Activated CD8-positive, alpha-beta memory T cell treated with anti-CD3 and anti-CD28 coated beads, Interleukin-2, amount 50 U/mL, for 1 hour (primary cell): ENCODE measurements around the gene MEOX2.

Experiments
- DNase-seq: peaks from one replicate; pipeline ENCODE4 v3.0.0-alpha.2; 2020; ENCODE audit errors: extremely low read depth

Gene MEOX2

GRCh38 chr7:15681186-15681585, 5.3 kb downstream of the MEOX2 start:
- no peak for DNase-seq

DNA sequence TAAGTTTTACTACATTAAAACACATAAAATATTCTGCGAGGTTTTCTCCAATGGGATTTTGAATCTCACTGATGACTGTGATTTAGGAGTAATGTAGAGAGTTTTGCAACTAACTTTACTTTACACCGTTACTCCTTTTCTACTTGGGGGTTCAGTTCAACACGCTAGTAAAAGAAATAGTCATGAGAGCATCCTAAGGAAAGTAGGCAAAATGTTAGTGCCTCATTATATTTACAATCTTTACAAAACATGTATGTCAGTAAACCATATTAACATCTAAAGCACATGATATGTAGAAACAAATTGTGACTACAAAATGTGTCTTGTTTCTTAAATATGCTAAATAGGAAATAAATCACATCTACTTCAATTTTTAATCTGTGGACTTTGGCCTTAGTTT, 6.0 kb downstream of the MEOX2 start:
- no peak for DNase-seq

DNA sequence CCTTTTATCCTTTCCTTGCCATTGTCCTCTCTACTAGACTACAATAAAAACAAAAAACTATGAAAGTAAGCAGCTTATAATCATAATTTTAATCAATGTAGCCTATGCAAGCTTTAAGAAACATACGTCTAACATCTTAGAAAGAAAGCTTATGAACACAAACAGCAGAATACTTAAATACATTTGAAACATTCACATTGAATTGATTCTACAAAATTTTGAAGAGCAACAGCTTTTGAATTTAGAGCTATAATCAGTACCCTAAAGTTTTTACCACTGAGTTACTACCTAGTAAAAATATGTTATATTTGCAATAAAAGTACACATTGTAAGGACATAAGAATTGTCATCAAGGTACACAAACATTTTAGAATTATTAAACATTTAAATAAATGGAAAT, 7.2 kb downstream of the MEOX2 start:
- DNase-seq: no peak

DNA sequence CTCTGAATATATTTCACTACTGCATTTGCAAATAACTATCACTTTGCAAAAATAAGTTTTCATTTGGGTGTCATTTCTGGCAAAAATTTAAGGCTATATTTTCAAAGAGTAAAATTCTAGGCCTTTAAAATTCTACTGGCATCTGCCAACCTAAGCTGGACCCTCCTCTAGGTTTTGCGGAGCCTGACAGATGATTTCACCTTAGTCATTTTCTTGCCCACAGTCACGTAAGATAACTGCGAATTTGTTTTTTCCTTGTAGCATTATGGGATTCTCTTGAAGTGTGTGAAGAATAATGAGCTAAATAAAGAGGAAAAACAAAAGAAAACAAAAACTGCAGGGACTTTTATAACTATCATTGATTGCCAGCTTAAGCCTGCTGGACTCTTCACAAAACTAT, 7.8 kb downstream of the MEOX2 start:
- DNase-seq: no peak

DNA sequence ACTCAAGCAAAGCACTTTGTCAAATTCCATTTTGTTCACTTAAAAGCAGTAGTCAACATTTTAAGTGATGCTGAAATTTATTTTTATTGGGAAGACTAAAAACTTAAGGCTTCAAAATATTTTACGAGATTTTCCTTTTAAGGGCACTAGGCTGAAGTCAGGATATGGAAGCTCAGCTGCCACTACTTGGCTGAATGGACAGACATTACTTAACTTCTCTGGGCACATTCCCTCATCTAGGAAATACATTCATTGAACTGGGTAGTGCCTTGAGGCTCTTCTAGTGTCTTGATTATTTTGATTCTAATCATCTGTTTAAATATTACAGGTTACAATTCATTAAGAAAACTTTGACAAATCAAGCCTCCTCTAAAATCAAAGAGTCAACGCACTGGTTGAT, 11.1 kb downstream of the MEOX2 start:
- DNase-seq: no peak

- no peak for DNase-seq
Measured at GRCh38 chr7:15674586-15674985, 11.9 kb downstream of the MEOX2 start.

DNA sequence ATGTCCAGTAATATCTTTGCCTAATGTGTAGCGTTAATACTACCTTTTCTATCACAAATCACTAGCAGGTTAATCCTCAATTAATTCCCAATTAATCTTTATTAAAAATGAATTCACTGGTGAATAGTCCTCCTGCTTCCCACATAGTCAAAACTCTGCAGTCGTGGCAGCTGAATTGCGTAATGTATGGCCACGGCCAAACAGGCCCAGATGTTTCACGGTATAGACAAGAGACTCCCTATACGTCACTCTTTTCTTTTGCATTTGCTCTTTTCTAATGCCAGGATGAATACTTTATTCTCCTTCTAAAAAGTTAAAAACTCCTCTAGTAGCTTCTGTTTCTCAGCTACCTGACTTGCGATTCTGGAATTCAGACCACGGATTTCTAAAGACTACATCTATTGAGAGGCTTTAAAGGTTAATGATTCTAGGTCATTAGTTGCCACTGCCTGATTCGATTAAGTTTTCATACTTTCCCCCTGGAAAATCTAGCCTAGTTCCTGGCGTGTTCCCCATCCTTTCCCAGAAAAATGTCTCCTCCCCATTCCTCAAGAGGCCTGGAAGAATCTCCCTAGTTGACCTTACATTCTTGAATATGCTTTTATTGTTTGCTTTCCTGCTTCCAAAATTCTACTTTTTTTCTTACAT, 16.9 kb downstream of the MEOX2 start:
- DNase-seq: no peak

DNA sequence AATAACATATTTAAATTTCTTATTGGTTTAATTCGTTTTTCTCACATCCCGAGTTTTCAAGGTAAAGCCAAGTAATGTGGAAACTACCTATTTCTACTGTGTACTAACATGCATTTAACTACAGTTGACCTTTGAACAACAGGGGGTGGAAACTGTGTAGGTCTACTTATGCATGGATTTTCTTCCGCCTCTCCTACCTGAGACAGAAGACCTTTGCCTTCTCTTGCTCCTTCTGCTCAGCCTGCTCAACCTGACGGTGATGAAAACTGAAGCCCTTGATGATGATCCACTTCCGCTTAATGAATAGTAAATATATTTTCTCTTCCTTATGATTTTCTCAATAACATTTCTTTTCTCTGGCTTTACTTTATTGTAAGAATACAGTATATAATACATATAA, 18.5 kb downstream of the MEOX2 start:
- DNase-seq: no peak

DNA sequence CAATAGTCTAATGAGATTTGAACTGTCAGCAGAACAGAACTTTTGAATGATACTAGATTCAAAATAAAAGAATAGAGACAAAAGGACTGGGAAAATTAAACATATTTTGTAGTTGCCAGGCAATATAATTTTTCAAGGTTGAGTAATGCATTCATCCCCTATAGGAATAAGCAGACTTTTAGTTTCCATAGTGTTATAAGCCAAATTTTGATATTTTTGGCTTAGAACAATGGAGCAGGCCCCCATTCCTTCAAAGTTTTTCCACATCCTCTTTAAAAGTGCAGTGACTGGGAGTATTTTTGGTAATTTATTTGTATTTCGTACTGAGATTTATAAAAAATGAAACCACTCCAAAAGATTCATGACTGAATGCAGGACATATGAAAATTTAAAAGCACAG, 24.0 kb downstream of the MEOX2 start:
- DNase-seq: no peak

GRCh38 chr7:15658247-15658646, 28.2 kb downstream of the MEOX2 start:
- DNase-seq: no peak

DNA sequence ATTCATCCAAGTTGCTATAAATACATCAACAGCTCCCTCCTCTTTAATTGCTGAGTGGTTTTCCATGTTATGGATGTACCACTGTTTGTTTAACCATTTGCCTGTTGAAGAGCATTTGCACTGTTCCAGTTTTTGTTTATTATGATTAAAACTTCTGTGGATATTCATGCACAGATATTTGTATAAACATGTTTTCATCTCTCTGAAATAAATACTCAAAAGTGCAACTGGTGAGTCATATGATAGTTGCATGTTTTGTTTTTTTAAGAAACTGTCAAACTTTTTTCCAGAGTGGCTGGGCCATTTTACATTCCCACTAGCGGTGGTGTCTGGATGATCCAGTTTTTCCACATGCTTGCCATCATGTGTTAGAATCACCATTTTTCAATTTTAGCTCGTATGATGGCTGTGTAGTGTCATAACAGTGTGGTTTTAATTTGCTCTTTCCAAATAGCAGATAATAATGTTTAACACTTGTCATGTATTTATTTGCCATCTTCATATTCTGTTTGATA, 33.6 kb downstream of the MEOX2 start:
- no peak for DNase-seq

DNA sequence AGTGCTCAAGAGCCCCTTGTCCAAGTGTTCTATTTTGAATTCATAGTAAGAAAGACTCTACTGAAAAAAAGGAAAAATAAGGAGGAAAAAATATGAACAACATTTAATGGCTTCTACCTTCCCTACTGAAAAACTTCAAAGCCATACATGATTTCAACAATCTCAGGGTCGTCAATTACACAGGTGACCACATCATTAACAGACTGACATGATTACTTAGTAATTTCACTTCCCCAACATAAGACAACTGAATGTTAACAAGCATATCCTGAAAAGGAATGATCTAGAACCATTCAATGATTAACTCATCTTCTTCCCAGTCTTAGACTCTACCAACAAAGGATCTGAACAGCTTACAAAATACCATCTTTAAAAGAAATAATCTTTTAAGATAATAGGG, 34.8 kb downstream of the MEOX2 start:
- DNase-seq: no peak

DNA sequence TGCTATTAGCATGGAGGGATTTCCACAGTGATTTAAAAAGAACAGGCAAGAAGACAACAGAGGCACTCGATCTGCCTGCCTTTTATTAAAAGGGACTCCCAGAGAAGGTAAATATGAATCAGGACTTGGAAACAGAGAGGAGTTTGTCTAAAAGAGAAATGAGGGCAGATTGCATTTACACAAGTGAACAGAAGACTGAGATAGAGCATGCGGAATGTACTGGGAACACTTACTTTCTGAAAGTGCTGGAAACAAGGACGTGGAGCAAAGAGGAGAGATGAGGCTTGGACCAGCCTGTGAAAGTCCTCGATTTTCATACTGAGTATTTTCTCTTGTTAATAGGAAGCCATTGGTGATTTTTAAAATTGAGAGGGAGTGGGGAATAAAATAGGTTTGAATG, 35.7 kb downstream of the MEOX2 start:
- DNase-seq: no peak

DNA sequence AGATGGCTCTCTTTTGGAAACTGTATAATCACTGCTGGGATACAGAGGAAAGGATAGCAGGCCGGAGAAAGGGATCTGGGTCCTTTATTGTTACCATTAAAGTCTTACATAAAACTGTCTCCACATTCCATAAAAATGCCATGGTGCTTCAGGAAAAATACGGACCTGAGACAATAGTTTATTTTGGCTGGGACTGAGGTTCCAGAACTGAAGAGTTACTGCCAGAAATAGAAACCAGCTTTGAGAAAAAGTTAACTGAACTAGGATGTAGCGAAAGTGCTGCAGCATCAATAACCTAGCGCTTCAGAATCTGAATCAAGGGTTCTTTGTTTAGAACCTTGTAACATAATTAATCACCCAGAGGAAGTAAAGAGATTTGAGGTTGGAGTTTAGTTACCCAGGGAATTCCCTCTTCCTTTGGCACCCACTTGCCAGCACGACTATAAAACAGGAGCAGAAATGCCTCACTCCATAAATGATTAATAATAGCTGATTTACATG, 38.0 kb downstream of the MEOX2 start:
- no peak for DNase-seq

DNA sequence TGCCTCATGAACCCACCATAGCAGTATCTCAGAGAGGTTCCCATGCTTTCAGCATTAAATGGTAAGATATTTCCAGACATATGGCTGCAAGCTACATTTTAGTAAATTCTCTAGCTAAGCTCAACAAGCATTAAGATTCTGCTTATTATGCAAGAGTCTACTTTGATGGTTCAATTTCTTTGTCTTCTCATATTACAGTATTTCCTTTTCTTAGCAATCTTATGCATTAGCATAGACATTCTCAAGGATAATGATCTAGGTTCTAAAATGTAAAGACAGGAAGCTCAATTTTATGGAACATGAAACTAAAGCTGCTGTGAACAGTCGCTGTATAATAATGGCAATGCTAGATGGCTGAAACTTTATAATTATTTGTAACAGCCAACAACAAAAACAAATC, 39.2 kb downstream of the MEOX2 start:
- DNase-seq: no peak

GRCh38 chr7:15643000-15643705, 43.3 kb downstream of the MEOX2 start:
- DNase-seq: no peak

GRCh38 chr7:15628876-15629275, 57.6 kb downstream of the MEOX2 start:
- DNase-seq: no peak

- no peak for DNase-seq
Measured at GRCh38 chr7:15626041-15626440, 60.4 kb downstream of the MEOX2 start.

GRCh38 chr7:15625466-15625865, 61.0 kb downstream of the MEOX2 start:
- no peak for DNase-seq

DNA sequence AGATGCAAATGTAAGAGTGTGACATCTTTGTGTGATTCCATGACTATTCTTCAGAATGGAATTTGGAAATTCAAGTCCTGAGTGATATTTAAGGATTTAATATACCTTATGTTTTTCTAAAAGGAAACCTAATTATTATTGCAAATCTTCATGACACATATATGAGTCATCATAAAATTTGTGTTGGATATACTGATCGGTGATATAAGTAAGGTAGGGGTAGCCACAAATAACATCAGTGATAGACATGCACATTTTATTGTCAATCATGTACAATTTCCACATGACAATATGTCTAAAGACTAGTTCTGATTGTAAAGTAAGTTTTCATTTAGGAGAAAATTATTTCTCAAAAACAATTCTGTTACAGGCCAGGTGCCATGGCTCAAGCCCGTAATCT, 65.0 kb downstream of the MEOX2 start:
- DNase-seq: no peak

DNA sequence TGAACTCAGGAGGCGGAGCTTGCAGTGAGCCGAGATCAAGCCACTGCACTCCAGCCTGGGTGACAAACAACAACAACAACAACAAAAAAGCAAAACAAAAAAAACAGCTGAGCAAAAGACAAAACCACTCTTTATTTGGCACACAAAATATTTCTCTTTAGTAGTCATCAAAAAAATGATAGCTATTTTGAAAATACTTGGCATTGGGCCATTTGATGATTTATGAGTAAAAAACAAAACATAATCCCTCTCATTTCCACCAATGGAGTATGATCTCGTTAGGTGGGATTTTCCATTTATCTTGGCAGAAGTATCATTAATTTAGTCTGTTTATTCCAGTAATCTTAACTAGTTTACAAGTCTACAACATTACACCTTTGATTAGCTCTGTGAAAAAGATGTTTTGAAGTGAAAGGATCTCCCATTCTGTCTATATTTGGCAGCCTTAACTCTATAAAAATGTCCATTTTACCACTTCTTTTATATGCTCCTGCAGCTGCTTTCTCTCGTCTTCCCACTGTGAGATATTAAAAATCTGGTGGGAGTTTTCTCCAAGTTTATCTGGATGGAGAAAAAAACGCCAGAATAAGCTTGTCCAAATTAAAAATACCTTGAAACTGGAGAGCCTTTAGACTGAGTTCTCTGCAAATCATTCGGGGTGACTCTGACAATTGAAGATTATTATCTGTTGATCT, 65.8 kb downstream of the MEOX2 start:
- DNase-seq: no peak

DNA sequence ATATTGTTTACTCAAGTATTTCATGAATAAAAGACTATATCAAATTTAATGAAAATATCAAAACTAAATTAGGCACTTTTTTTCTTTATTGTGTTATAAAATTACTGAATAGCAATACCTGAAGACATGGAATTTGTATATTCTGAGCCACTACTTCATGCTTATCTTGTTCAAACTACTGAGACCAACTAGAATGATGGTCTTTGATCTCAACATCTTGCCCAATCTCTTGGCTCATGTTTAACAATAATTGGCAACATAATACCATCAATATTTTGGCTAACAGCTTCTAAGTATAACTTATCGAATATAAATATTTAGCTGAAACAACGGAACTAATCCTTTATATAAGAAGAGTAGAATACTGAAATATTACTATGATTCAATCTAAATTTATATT, 68.2 kb downstream of the MEOX2 start:
- DNase-seq: no peak

DNA sequence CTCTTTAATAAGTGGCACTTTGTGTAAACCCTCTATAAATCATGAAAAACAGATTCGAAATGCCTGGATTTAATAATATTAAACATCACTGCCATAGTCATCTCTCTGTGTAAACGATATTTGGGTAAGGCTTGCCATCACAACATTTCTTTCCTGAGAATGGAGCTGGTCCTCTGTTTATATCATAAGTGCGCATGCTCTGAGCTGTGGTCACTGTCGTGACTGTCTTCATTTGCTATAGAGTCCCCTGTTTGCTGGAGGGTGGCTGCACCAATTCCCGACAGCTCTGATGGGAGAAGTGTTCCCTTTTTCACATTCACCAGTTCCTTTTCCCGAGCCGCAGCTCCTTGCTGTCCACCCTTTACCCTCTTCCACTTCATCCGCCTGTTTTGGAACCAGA, 74.3 kb downstream of the MEOX2 start:
- DNase-seq: no peak
